Inflammatory macrophage (primary cell): ENCODE measurements around the gene ZNF597.

Experiments used
- DNase-seq, 2 donors: peaks; one replicate each; pipeline ENCODE4 v3.0.0-alpha.2; 2020 to 2022
- total RNA-seq, 18 experiments: gene quantifications; one replicate each; lab custom pipeline; 2026; ENCODE audit warnings: mixed read lengths in 6 of 18, inconsistent platforms in 2 of 18; lab: John Stamatoyannopoulos, UW

The ZNF597 gene
- total RNA-seq, result 2.6 to 15.6 (median 9.6) reads per million in 18 experiments

- DNase-seq, result peak; percentile 95
Measured at GRCh38 chr16:3443108-3444031, at the start of gene ZNF597, which contains the start of gene NAA60. TSS of gene ZNF597 (minus strand) at chr16:3443504. CDS start at chr16:3443153, 351 bp downstream. TSS of gene NAA60 (plus strand) at chr16:3443680. CDS start at chr16:3476228, 32,548 bp downstream.

- DNase-seq, result no peak
Measured at GRCh38 chr16:3492356-3492755, 49.1 kb upstream of the ZNF597 start.

GRCh38 chr16:3490911-3491629 is 47.8 kb upstream of the ZNF597 start:
- no peak for DNase-seq

GRCh38 chr16:3488801-3489200 is 45.5 kb upstream of the ZNF597 start:
- DNase-seq, result no peak

GRCh38 chr16:3487521-3488410 is 44.5 kb upstream of the ZNF597 start:
- DNase-seq, result no peak

GRCh38 chr16:3486506-3487215 is 43.4 kb upstream of the ZNF597 start:
- no peak for DNase-seq

GRCh38 chr16:3485821-3486505 is 42.7 kb upstream of the ZNF597 start:
- DNase-seq, result no peak

- no peak for DNase-seq
Measured at GRCh38 chr16:3485097-3485745, 41.9 kb upstream of the ZNF597 start.

GRCh38 chr16:3484318-3485096 is 41.2 kb upstream of the ZNF597 start:
- DNase-seq, result no peak

GRCh38 chr16:3482659-3483241 is 39.4 kb upstream of the ZNF597 start:
- no peak for DNase-seq

- no peak for DNase-seq
Measured at GRCh38 chr16:3481696-3482658, 38.7 kb upstream of the ZNF597 start.

- no peak for DNase-seq
Measured at GRCh38 chr16:3480901-3481695, 37.8 kb upstream of the ZNF597 start.

- DNase-seq, result no peak
Measured at GRCh38 chr16:3479654-3480216, 36.4 kb upstream of the ZNF597 start.

GRCh38 chr16:3478242-3478925 is 35.1 kb upstream of the ZNF597 start:
- no peak for DNase-seq

GRCh38 chr16:3476409-3476808 is 33.1 kb upstream of the ZNF597 start:
- DNase-seq, result no peak
